Neutrophil (primary cell): ENCODE data around the gene RCOR3.

ENCODE experiments used
- H3K27ac ChIP-seq: fragments of 200-600 bp; sonication (generic); 2 replicates; pipeline ENCODE4 v1.5.1; 2016; ENCODE audit warnings: mild to moderate bottlenecking, moderate library complexity
- H3K27me3 ChIP-seq: fragments of 200-600 bp; sonication (generic); 2 replicates; pipeline ENCODE4 v1.6.0; 2016; ENCODE audit warnings: mild to moderate bottlenecking
- H3K36me3 ChIP-seq: fragments of 200-600 bp; sonication (generic); 2 replicates; pipeline ENCODE4 v1.5.1; 2017
- H3K4me1 ChIP-seq, 2 experiments: fragments of 200-600 bp in 1 of 2; sonication (generic) in 1 of 2; 1 replicate in 1 of 2; 2 replicates in 1 of 2; pipeline versions ENCODE4 v1.5.1 to v1.6.1; 2013 to 2016; ENCODE audit warnings: low read depth in 1 of 2, low read length in 1 of 2, mild to moderate bottlenecking in 1 of 2, moderate library complexity in 1 of 2; ENCODE audit not compliant: control insufficient read depth in 1 of 2, insufficient read depth in 1 of 2
- H3K4me3 ChIP-seq, 2 experiments: fragments of 200-600 bp in 1 of 2; sonication (generic) in 1 of 2; 1 replicate in 1 of 2; 2 replicates in 1 of 2; pipeline ENCODE4 v1.5.1; 2013 to 2016; ENCODE audit warnings: low read depth in 1 of 2, low read length in 1 of 2, mild to moderate bottlenecking in 1 of 2, moderate library complexity in 1 of 2
- H3K9me3 ChIP-seq: fragments of 200-600 bp; sonication (generic); 2 replicates; pipeline ENCODE4 v1.5.1; 2016
- TF ChIP-seq, protein P1 (sequence below): fragments of 200-600 bp; sonication (generic); IDR thresholded peaks from 2 replicates; pipeline ENCODE4 v1.5.1; 2016; ENCODE audit warnings: antibody characterized with exemption

The RCOR3 gene

DNA sequence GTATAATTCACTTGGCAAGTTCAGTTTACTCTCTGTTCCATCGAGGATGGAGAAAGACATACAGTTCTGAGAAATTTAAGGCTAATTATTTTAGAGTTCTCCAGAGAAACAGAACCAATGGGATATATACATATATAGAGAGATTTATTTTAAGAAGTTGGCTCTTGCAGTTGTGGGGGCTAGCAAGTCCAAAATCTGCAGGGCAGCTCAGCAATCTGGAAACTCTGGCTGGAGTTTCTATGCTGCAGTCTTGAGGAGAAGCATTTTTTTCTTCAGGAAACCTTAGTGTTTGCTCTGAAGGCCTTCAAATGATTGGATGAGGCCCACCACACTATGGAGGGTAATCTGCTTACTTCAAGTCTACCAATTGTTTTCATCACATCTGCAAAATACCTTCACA, 102.0 kb downstream of the RCOR3 start:
- Histone ChIP-seq H3K36me3 (no peaks in the 10 kb centered on the region), H3K9me3 (no peaks in the 10 kb centered on the region), H3K4me3 (no peak overlapping the region), H3K27ac (no peak overlapping the region), H3K27me3 (no peaks in the 10 kb centered on the region), H3K4me1 (peaks cover 0 to 6% of the 10 kb centered on the region in 2 experiments)
- TF ChIP-seq, protein P1, sequence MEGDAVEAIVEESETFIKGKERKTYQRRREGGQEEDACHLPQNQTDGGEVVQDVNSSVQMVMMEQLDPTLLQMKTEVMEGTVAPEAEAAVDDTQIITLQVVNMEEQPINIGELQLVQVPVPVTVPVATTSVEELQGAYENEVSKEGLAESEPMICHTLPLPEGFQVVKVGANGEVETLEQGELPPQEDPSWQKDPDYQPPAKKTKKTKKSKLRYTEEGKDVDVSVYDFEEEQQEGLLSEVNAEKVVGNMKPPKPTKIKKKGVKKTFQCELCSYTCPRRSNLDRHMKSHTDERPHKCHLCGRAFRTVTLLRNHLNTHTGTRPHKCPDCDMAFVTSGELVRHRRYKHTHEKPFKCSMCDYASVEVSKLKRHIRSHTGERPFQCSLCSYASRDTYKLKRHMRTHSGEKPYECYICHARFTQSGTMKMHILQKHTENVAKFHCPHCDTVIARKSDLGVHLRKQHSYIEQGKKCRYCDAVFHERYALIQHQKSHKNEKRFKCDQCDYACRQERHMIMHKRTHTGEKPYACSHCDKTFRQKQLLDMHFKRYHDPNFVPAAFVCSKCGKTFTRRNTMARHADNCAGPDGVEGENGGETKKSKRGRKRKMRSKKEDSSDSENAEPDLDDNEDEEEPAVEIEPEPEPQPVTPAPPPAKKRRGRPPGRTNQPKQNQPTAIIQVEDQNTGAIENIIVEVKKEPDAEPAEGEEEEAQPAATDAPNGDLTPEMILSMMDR = no peak
